Esophagus squamous epithelium (tissue), 5 donors: ENCODE results near the gene ZFYVE28. TPM values are rescaled to one million over a fixed set of nuclear protein-coding genes. Genes with fewer than 3 reads are reported as not detected.

Experiments
- DNase-seq: peaks from one replicate; lab custom pipeline; 2025; lab: John Stamatoyannopoulos, UW
- H3K27ac ChIP-seq, 4 donors: fragments of 200-600 bp; sonication (generic); one replicate each; pipeline ENCODE4 v1.5.1; 2016 to 2019; ENCODE audit warnings: mild to moderate bottlenecking in 1 of 4
- H3K27me3 ChIP-seq, 4 donors: fragments of 200-600 bp; sonication (generic); 1 replicate in 3 of 4; 2 replicates in 1 of 4; pipeline versions ENCODE4 v1.5.1 to v1.6.0; 2017 to 2021; ENCODE audit warnings: antibody characterized with exemption in 1 of 4
- H3K36me3 ChIP-seq, 3 donors: fragments of 200-600 bp; sonication (generic); one replicate each; pipeline ENCODE4 v1.5.1; 2016 to 2019
- H3K4me1 ChIP-seq, 3 donors: fragments of 200-600 bp; sonication (generic); one replicate each; pipeline ENCODE4 v1.5.1; 2017 to 2019
- H3K4me3 ChIP-seq, 4 donors: fragments of 200-600 bp; sonication (generic); 1 replicate in 3 of 4; 2 replicates in 1 of 4; pipeline ENCODE4 v1.5.1; 2016 to 2019; ENCODE audit warnings: mild to moderate bottlenecking in 2 of 4, moderate library complexity in 1 of 4
- H3K9me3 ChIP-seq, 3 donors: fragments of 200-600 bp; sonication (generic); one replicate each; pipeline ENCODE4 v1.5.1; 2016 to 2019
- CTCF ChIP-seq, 6 experiments: fragments of 450-650 bp in 4 of 6; fragments of 200-600 bp in 2 of 6; sonication (generic) in 2 of 6; IDR thresholded peaks; one replicate each; pipeline ENCODE4 v1.5.1; 2016 to 2019; ENCODE audit warnings: antibody characterized with exemption in 6 of 6, mild to moderate bottlenecking in 4 of 6, moderate library complexity in 4 of 6
- POLR2A ChIP-seq, 4 donors: fragments of 450-650 bp; IDR thresholded peaks; one replicate each; pipeline ENCODE4 v1.6.1; 2017; ENCODE audit warnings: antibody characterized with exemption in 4 of 4, mild to moderate bottlenecking in 4 of 4, moderate library complexity in 3 of 4
- WGBS, 2 donors: methylation state at CpG; one replicate each; pipeline ENCODE4 v1.1.5; 2018; 5-methylcytosine and 5-hydroxymethylcytosine counted together
- intact Hi-C: fragments of 100-400 bp; cut with DNase I; formaldehyde crosslinking; loops from one replicate; pipeline ENCODE4 v1.15.0; 2022
- total RNA-seq, 4 donors: library from RNA; depleted of rRNA; stranded (reverse); fragments of >200 nt; gene quantifications; one replicate each; pipeline ENCODE4 v1.1.0, GENCODE V29; 2016
- donor health status: DM: yes; HTN: yes; CAD: no.

Gene ZFYVE28
- total RNA-seq, 4 donors from 2014 or later, result 5.1 to 8.5 (median 8.2) TPM

- H3K36me3 ChIP-seq, result peaks cover 13 to 85% (median 33%) of the 10 kb centered on the region in 3 donors
- no peaks in the 10 kb centered on the region for H3K27me3 ChIP-seq
- DNase-seq, result no peak
- TF ChIP-seq POLR2A (IDR thresholded peaks at IDR 0.05), result no peak
- no peak for TF ChIP-seq CTCF (IDR thresholded peaks at IDR 0.05)
- H3K27ac ChIP-seq, result no peak overlapping the region
- no peak overlapping the region for H3K4me3 ChIP-seq
- H3K9me3 ChIP-seq, result no peaks in the 10 kb centered on the region
- intact Hi-C loops, result loop anchor here (10.0 kb wide), 1 partner anchor 161 kb away; the partner anchor contains the start of genes CFAP99 and ZFYVE28
- peaks cover 31 to 67% (median 33%) of the 10 kb centered on the region in 3 donors for H3K4me1 ChIP-seq
- 71 to 82% methylated on average over 9 to 13 of the region's 32 CpGs for WGBS, 2 donors
Measured at GRCh38 chr4:2253160-2254084, 165.0 kb downstream of the ZFYVE28 start.

GRCh38 chr4:2252530-2253091 is 165.8 kb downstream of the ZFYVE28 start:
- H3K4me3 ChIP-seq, result no peak overlapping the region
- DNase-seq, result no peak
- no peak overlapping the region for H3K27ac ChIP-seq
- no peaks in the 10 kb centered on the region for H3K9me3 ChIP-seq
- H3K36me3 ChIP-seq, result peaks cover 13 to 85% (median 34%) of the 10 kb centered on the region in 3 donors
- H3K27me3 ChIP-seq, result no peaks in the 10 kb centered on the region
- intact Hi-C loops, result loop anchor here (10.0 kb wide), 1 partner anchor 162 kb away; the partner anchor contains the start of genes CFAP99 and ZFYVE28
- TF ChIP-seq CTCF (IDR thresholded peaks at IDR 0.05) (no peak), POLR2A (IDR thresholded peaks at IDR 0.05) (no peak)
- WGBS, 2 donors, result 80 to 92% methylated on average over 1 to 4 of the region's 12 CpGs
- peaks cover 24 to 59% (median 30%) of the 10 kb centered on the region in 3 donors for H3K4me1 ChIP-seq

GRCh38 chr4:2251795-2252529 is 166.5 kb downstream of the ZFYVE28 start:
- DNase-seq, result no peak
- WGBS, 2 donors, result 91 to 92% methylated on average over 2 to 8 of the region's 16 CpGs
- peaks cover 13 to 85% (median 34%) of the 10 kb centered on the region in 3 donors for H3K36me3 ChIP-seq
- no peak overlapping the region for H3K4me3 ChIP-seq
- peaks cover 18 to 52% (median 24%) of the 10 kb centered on the region in 3 donors for H3K4me1 ChIP-seq
- no peaks in the 10 kb centered on the region for H3K27me3 ChIP-seq
- intact Hi-C loops, result loop anchor here (10.0 kb wide), 1 partner anchor 163 kb away; the partner anchor contains the start of genes CFAP99 and ZFYVE28
- no peak overlapping the region for H3K27ac ChIP-seq
- H3K9me3 ChIP-seq, result no peaks in the 10 kb centered on the region
- no peak for TF ChIP-seq POLR2A (IDR thresholded peaks at IDR 0.05)
- TF ChIP-seq CTCF (IDR thresholded peaks at IDR 0.05), result no peak

GRCh38 chr4:2251073-2251794 is 167.2 kb downstream of the ZFYVE28 start:
- Histone ChIP-seq H3K4me1 (peaks cover 11 to 47% (median 16%) of the 10 kb centered on the region in 3 donors), H3K4me3 (no peak overlapping the region), H3K36me3 (peaks cover 13 to 87% (median 34%) of the 10 kb centered on the region in 3 donors), H3K27ac (no peak overlapping the region), H3K27me3 (no peaks in the 10 kb centered on the region), H3K9me3 (no peaks in the 10 kb centered on the region)
- intact Hi-C loops, result loop anchor here (10.0 kb wide), 1 partner anchor 164 kb away; the partner anchor contains the start of genes CFAP99 and ZFYVE28
- WGBS, 2 donors, result 88 to 92% methylated on average over 10 to 14 of the region's 25 CpGs
- no peak for DNase-seq
- no peak for TF ChIP-seq CTCF (IDR thresholded peaks at IDR 0.05)
- no peak for TF ChIP-seq POLR2A (IDR thresholded peaks at IDR 0.05)
